Measurements from ENCODE around the gene ST3GAL5.

Gene ST3GAL5

GRCh38 chr2:85924522-85924921 lies 35.7 kb upstream of the ST3GAL5 start:
- Mint-ChIP-seq H3K4me1 (peaks cover 19% of the 10 kb centered on the region), H3K36me3 (no peaks in the 10 kb centered on the region), H3K27ac (no peak overlapping the region), H3K9me3 (no peaks in the 10 kb centered on the region), H3K27me3 (peaks cover 2% of the 10 kb centered on the region), H3K4me3 (no peak overlapping the region)

GRCh38 chr2:85922199-85922598 lies 33.4 kb upstream of the ST3GAL5 start:
- Mint-ChIP-seq H3K36me3 (no peaks in the 10 kb centered on the region), H3K27ac (no peak overlapping the region), H3K4me3 (no peak overlapping the region), H3K9me3 (no peaks in the 10 kb centered on the region), H3K4me1 (peaks cover 8% of the 10 kb centered on the region), H3K27me3 (no peaks in the 10 kb centered on the region)

DNA sequence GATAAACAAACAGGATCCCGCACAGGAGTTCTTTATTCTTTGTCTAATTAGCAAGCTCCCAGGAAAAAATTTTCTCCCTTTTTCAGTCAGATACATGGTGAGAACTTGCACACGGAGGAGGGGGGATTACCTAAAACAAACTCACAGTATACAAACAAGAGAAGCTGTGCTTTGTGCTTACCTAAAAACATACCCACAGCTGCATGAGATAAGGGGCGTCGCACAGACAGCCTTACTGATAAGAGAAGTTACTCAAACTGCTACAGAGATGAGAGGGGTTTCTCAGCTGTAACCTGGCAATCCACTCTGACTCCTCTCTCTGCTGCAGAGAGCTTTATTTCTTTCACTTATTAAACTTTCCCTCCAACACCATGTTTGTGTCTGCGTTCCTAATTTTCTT lies 32.9 kb upstream of the ST3GAL5 start:
- H3K36me3 Mint-ChIP-seq = no peaks in the 10 kb centered on the region
- H3K4me3 Mint-ChIP-seq = no peak overlapping the region
- no peaks in the 10 kb centered on the region for H3K9me3 Mint-ChIP-seq
- H3K27me3 Mint-ChIP-seq = no peaks in the 10 kb centered on the region
- H3K4me1 Mint-ChIP-seq = peaks cover 8% of the 10 kb centered on the region
- H3K27ac Mint-ChIP-seq = no peak overlapping the region

DNA sequence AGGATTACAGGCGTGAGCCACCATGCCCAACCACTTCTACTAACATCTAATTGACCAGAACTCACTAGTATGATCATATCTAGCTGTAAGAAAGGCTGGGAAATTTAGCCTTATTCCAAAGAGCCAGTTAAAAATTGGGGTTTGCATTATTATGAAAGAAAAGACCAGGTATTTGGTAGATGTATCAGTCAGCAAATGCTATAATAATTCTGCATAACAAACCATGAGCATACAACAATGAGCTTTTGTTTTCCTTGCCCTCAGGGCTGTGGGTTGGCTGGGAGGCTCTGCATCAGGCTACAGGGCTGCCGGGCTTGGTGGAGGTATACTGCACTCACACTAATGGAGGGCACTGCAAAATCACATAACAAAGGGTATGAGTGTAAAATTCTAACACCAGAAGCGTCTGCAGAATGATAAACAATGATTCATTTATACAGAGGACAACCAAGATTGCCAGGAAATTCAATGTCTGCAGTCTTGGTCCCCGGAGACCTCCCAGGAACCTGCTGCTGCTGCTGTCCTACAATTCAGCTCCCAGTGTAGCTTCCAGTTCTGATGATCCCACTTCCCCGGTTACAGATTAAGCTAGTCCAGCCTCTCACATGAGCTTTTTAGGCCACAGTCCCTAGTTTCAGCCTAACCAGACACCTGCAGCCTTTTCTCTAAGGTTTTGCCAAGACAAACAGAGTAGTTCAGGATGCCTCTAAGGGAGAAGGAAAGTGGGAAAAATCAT lies 32.2 kb upstream of the ST3GAL5 start:
- Mint-ChIP-seq H3K27me3 (no peaks in the 10 kb centered on the region), H3K36me3 (no peaks in the 10 kb centered on the region), H3K4me1 (peaks cover 8% of the 10 kb centered on the region), H3K27ac (no peak overlapping the region), H3K4me3 (no peak overlapping the region), H3K9me3 (no peaks in the 10 kb centered on the region)

DNA sequence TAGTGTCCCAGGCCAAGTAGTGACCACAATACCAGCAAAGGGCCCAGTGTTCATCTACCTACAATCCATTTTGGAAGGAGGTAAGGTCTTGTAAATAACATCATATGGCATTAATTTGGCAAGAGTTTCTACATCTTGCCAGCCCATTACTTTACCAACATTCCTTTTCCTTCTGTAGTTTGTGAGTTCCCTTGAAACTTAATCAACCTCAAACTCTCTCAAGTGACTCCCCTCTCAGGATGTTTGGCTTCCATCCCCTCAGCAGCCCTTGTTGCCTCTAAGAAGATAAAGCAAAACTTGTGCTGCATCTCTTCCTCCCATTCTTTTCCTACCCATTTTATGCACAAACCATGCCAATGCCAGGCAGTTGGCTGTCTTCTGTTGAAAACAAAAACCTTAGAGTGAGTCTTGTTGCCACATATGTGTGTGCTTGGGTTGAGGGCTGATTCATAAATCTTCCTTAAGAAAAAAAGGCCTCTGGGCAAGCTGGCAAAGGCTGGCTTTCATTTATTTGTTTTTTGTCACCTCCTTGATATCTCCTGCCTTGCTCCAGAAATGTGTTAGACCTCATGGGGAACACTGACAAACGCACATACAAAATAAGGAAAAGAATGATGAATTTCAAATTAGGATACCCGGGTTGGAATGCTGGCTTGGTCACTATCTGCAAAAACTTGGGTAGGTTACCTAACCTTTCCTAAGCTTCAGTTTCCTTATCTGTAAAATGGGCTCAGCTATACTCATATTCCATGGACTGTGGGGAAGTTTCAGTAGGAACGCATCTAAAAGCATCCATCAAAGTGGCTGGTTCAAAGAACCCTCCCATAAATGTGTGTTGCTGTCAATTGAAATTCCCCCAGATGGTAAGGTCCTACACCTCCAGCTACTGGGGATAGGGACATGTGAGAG lies 29.4 kb upstream of the ST3GAL5 start:
- no peak overlapping the region for H3K4me3 Mint-ChIP-seq
- no peaks in the 10 kb centered on the region for H3K27me3 Mint-ChIP-seq
- no peaks in the 10 kb centered on the region for H3K4me1 Mint-ChIP-seq
- no peak overlapping the region for H3K27ac Mint-ChIP-seq
- H3K9me3 Mint-ChIP-seq = no peaks in the 10 kb centered on the region
- H3K36me3 Mint-ChIP-seq = no peaks in the 10 kb centered on the region

GRCh38 chr2:85915606-85916303 lies 27.0 kb upstream of the ST3GAL5 start:
- Mint-ChIP-seq H3K36me3 (no peaks in the 10 kb centered on the region), H3K27ac (no peak overlapping the region)

DNA sequence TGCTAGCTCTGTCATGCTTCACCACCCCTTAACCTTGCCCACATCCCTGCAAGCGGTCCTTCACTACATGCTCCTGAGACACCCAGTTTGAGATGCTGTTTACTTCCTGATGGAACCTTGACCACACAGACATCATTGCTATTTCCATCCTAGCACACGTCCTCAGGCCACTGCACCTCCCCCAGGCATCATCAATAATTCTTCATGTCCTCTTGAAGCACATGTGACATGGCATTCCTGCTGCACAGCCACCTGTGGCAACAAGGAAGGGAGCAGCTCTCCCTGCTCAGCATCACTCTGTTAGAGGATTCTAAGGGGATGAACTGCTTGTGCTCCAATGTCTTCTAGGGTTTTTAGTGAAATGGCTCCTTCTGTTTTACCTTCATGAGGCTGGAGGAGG lies 26.1 kb upstream of the ST3GAL5 start:
- Mint-ChIP-seq H3K9me3 (no peaks in the 10 kb centered on the region), H3K27me3 (no peaks in the 10 kb centered on the region), H3K4me3 (no peak overlapping the region), H3K36me3 (no peaks in the 10 kb centered on the region), H3K27ac (no peak overlapping the region), H3K4me1 (no peaks in the 10 kb centered on the region)

More at GRCh38 chr2:85915606-85916303, 27.0 kb upstream of the ST3GAL5 start:
- Mint-ChIP-seq H3K4me3 (no peak overlapping the region), H3K4me1 (no peaks in the 10 kb centered on the region), H3K9me3 (no peaks in the 10 kb centered on the region), H3K27me3 (no peaks in the 10 kb centered on the region)

DNA sequence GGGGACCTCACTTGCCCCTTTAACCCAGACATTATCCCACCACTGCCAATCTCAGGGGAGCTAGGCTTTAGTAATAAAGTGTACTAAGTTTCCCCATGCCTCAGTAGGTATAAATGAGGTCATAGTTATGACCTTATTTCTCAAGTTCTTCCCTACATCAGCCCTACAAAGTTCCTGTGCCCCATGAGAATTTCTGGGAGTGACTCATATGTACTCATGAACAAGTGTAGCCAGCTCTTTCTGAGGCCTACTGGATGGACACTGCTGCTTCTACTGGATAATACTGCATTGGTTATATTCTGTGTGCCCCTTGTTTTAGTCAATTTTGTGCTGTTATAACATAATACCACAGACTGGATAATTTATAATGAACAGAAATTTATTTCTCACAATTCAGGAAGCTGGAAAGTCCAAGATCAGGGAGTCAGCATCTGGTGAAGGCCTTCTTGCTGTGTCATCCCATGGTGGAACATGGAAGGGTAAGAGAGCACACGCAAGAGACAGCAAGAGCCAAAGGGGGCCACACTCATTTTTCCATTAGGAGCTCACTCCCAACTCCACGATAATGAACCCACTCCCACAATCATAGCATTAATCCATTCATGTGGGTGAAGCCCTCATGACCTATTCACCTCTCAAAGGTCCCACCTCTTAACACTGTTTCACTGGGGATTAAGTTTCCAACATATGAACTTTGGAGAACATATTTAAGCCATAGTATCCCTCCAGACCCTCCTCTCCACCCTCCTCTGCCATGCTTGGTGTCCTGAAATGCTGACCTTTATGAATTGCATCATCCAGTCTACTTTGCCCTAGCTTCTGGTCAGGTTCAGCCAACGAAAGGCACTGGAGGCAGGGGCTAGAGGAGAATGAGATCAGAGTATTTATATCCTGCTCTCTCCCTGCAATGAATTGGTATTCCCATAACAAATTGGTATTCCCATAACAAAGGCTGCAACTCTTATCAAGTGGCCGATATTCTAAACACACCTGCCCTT lies 25.4 kb upstream of the ST3GAL5 start:
- Mint-ChIP-seq H3K4me3 (no peak overlapping the region), H3K27ac (no peak overlapping the region), H3K27me3 (no peaks in the 10 kb centered on the region), H3K36me3 (no peaks in the 10 kb centered on the region), H3K4me1 (no peaks in the 10 kb centered on the region), H3K9me3 (no peaks in the 10 kb centered on the region)

- Mint-ChIP-seq H3K4me3 (no peak overlapping the region), H3K36me3 (no peaks in the 10 kb centered on the region), H3K27ac (no peak overlapping the region), H3K4me1 (no peaks in the 10 kb centered on the region), H3K9me3 (no peaks in the 10 kb centered on the region), H3K27me3 (no peaks in the 10 kb centered on the region)
Observed at GRCh38 chr2:85911814-85912692, 23.3 kb upstream of the ST3GAL5 start.

- Mint-ChIP-seq H3K4me1 (no peaks in the 10 kb centered on the region), H3K36me3 (no peaks in the 10 kb centered on the region), H3K4me3 (no peak overlapping the region), H3K27me3 (no peaks in the 10 kb centered on the region), H3K27ac (no peak overlapping the region), H3K9me3 (no peaks in the 10 kb centered on the region)
Observed at GRCh38 chr2:85911097-85911496, 22.3 kb upstream of the ST3GAL5 start.

- no peaks in the 10 kb centered on the region for H3K4me1 Mint-ChIP-seq
- H3K9me3 Mint-ChIP-seq = no peaks in the 10 kb centered on the region
- H3K27me3 Mint-ChIP-seq = no peaks in the 10 kb centered on the region
- H3K36me3 Mint-ChIP-seq = no peaks in the 10 kb centered on the region
- no peak overlapping the region for H3K4me3 Mint-ChIP-seq
- H3K27ac Mint-ChIP-seq = no peak overlapping the region
Observed at GRCh38 chr2:85909005-85909404, 20.2 kb upstream of the ST3GAL5 start.

DNA sequence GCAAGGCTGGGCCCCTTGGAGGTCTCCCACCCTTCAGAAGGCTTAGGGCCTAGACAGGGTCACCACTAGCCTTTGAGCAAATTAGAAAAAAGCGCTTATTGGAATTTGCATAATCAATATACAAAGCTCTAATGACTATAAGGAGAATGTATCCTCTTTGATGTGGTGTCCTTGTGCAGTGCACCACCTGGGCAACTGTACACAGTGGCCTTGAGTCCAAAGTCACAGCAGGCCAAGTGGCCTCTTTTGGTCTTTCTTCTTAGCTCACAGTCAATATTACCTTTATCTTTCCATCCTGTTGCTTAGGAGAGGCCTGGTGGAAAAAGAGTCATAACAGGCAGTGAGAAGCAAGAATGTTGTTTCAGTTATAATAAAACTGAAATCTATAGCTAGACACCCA lies 19.7 kb upstream of the ST3GAL5 start:
- no peaks in the 10 kb centered on the region for H3K36me3 Mint-ChIP-seq
- no peaks in the 10 kb centered on the region for H3K27me3 Mint-ChIP-seq
- no peaks in the 10 kb centered on the region for H3K4me1 Mint-ChIP-seq
- H3K4me3 Mint-ChIP-seq = no peak overlapping the region
- no peak overlapping the region for H3K27ac Mint-ChIP-seq
- no peaks in the 10 kb centered on the region for H3K9me3 Mint-ChIP-seq

- Mint-ChIP-seq H3K4me3 (no peak overlapping the region), H3K9me3 (no peaks in the 10 kb centered on the region), H3K27me3 (no peaks in the 10 kb centered on the region), H3K27ac (no peak overlapping the region), H3K4me1 (no peaks in the 10 kb centered on the region), H3K36me3 (no peaks in the 10 kb centered on the region)
Observed at GRCh38 chr2:85907671-85908157, 18.9 kb upstream of the ST3GAL5 start.

DNA sequence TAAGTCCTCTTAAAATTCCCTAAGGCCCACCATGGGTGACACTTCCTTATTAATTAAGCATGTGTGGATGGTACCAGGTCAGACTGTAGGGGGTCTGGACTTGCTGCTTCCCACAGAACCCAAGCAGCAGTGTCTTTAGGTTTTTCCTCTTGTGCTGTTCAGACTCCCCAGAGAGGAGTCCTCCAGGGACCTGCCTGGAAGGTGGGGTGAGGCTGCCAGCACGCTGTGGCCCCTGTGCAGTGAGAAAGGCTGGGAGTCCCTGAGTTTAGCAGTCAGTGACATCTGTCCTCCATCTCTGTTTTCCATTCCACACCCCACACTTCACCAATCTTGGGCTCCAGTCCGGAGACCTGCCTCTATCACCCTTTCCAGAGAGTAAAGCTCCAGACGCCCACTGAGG lies 18.0 kb upstream of the ST3GAL5 start:
- Mint-ChIP-seq H3K27me3 (no peaks in the 10 kb centered on the region), H3K4me3 (no peak overlapping the region), H3K4me1 (no peaks in the 10 kb centered on the region), H3K36me3 (no peaks in the 10 kb centered on the region), H3K9me3 (no peaks in the 10 kb centered on the region), H3K27ac (no peak overlapping the region)
